Panc1 (cell line): Measurements from ENCODE around the gene PGF.

ENCODE experiments used
- CTCF ChIP-seq: fragments of 450-650 bp; IDR thresholded peaks from 2 replicates; pipeline ENCODE4 v1.5.1; 2017; ENCODE audit warnings: mild to moderate bottlenecking
- POLR2AphosphoS5 ChIP-seq: IDR thresholded peaks from 2 replicates; pipeline ENCODE4 v1.6.1; 2012; ENCODE audit warnings: mild to moderate bottlenecking, low read depth, low read length, moderate library complexity
- REST ChIP-seq, 2 experiments: IDR thresholded peaks; 2 replicates each; pipeline ENCODE4 v1.6.1; 2011 to 2012; ENCODE audit warnings: low read depth in 2 of 2, control low read depth in 1 of 2, low read length in 1 of 2, mild to moderate bottlenecking in 1 of 2, moderate library complexity in 1 of 2; ENCODE audit not compliant: insufficient read depth in 1 of 2
- SIN3A ChIP-seq: IDR thresholded peaks from 2 replicates; pipeline ENCODE4 v1.6.1; 2012; ENCODE audit warnings: low read depth, mild to moderate bottlenecking, low read length, moderate library complexity, borderline replicate concordance; ENCODE audit not compliant: insufficient read depth
- TCF7L2 ChIP-seq: IDR thresholded peaks from 2 replicates; pipeline ENCODE4 v1.6.1; 2011; ENCODE audit warnings: mild to moderate bottlenecking, low read depth, low read length, inconsistent platforms

DNA sequence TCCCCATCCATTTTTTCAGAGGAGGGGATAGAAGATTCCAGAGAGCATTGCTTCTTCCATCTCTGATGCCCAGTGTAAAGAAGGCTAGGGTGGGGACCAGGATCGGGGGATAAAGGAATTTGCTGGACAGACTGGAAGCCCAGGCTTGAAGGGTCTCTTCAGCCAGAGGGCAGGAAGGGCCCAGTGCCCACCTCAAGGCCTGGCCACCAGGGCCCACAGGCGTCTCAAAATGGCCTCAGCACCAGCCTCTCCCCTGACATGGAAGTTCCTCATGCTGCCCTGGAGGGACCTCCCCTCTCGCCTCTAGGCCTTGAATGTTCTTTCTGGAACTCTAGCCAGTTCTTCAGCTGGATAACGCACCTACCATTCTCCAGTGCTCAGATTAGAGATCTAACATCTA, 35.1 kb downstream of the PGF start:
- no peak for TF ChIP-seq CTCF
- TF ChIP-seq POLR2AphosphoS5, result no peak
- no peak for TF ChIP-seq REST (IDR thresholded peaks at IDR 0.05; ENCODE audit: insufficient read depth in 1 of 2, low read depth in 2 of 2, low read length in 1 of 2)
- no peak for TF ChIP-seq SIN3A
- TF ChIP-seq TCF7L2, result no peak
